Neural progenitor cell (in vitro differentiated cells): ENCODE results near the gene BTRC. TPM values are rescaled to one million over a fixed set of nuclear protein-coding genes. Genes with fewer than 3 reads are reported as not detected.

ENCODE experiments used
- DNase-seq: peaks from one replicate; pipeline ENCODE4 v3.0.0-alpha.2; 2016; ENCODE audit warnings: low spot score
- H2AFZ ChIP-seq: fragments of 200-600 bp; sonication (generic); replicated peaks from 2 replicates; pipeline ENCODE4 v1.6.1; 2016; ENCODE audit warnings: antibody characterized with exemption
- H3F3A ChIP-seq: fragments of 200-600 bp; sonication (generic); 2 replicates; pipeline ENCODE4 v1.6.1; 2016; ENCODE audit warnings: antibody characterized with exemption, low read depth
- H3K27ac ChIP-seq: fragments of 200-600 bp; sonication (generic); 2 replicates; pipeline ENCODE4 v1.5.1; 2016; ENCODE audit warnings: mild to moderate bottlenecking
- H3K27me3 ChIP-seq: fragments of 200-600 bp; sonication (generic); 2 replicates; pipeline ENCODE4 v1.6.1; 2016; ENCODE audit warnings: mild to moderate bottlenecking, moderate library complexity
- H3K36me3 ChIP-seq: fragments of 200-600 bp; sonication (generic); 2 replicates; pipeline ENCODE4 v1.5.1; 2016
- H3K4me1 ChIP-seq: fragments of 200-600 bp; sonication (generic); 2 replicates; pipeline ENCODE4 v1.6.1; 2016; ENCODE audit warnings: mixed run types
- H3K4me2 ChIP-seq: fragments of 200-600 bp; sonication (generic); 2 replicates; pipeline ENCODE4 v1.6.1; 2016
- H3K4me3 ChIP-seq: fragments of 200-600 bp; sonication (generic); 2 replicates; pipeline ENCODE4 v1.5.1; 2016
- H3K79me2 ChIP-seq: fragments of 200-600 bp; sonication (generic); 2 replicates; pipeline ENCODE4 v1.6.1; 2016; ENCODE audit warnings: low read depth
- H3K9ac ChIP-seq: fragments of 200-600 bp; sonication (generic); 2 replicates; pipeline ENCODE4 v1.6.1; 2016
- H3K9me3 ChIP-seq: fragments of 200-600 bp; sonication (generic); 2 replicates; pipeline ENCODE4 v1.5.1; 2016; ENCODE audit warnings: low read depth
- H4K20me1 ChIP-seq: fragments of 200-600 bp; sonication (generic); 2 replicates; pipeline ENCODE4 v1.6.1; 2016; ENCODE audit warnings: low read depth
- H3K27ac Mint-ChIP-seq: 3 replicates; pipeline ENCODE4 v1.8.0; 2021; ENCODE audit warnings: mixed read lengths
- H3K27me3 Mint-ChIP-seq: 2 replicates; pipeline ENCODE4 v1.8.0; 2022; ENCODE audit warnings: low read depth, mild to moderate bottlenecking, inconsistent platforms, moderate library complexity, mixed read lengths; ENCODE audit not compliant: insufficient read depth
- H3K36me3 Mint-ChIP-seq: 3 replicates; pipeline ENCODE4 v1.8.0; 2021; ENCODE audit warnings: mixed read lengths
- H3K4me1 Mint-ChIP-seq: 3 replicates; pipeline ENCODE4 v1.8.0; 2021; ENCODE audit warnings: mixed read lengths
- H3K4me3 Mint-ChIP-seq: 3 replicates; pipeline ENCODE4 v1.8.0; 2021; ENCODE audit warnings: mild to moderate bottlenecking, moderate library complexity, mixed read lengths
- H3K9me3 Mint-ChIP-seq: 3 replicates; pipeline ENCODE4 v1.8.0; 2020; ENCODE audit warnings: mixed read lengths
- CTCF ChIP-seq: fragments of 200-600 bp; sonication (generic); IDR thresholded peaks from 2 replicates; pipeline ENCODE4 v1.5.1; 2017; ENCODE audit warnings: antibody characterized with exemption, mild to moderate bottlenecking
- EZH2 ChIP-seq: fragments of 200-600 bp; sonication (generic); IDR thresholded peaks from 2 replicates; pipeline ENCODE4 v1.6.1; 2017; ENCODE audit warnings: antibody characterized with exemption, mild to moderate bottlenecking, moderate library complexity
- EZH2phosphoT487 ChIP-seq: fragments of 200-600 bp; sonication (generic); IDR thresholded peaks from 2 replicates; pipeline ENCODE4 v1.6.1; 2017; ENCODE audit warnings: antibody characterized with exemption
- total RNA-seq: library from RNA; depleted of rRNA; stranded (reverse); fragments of >200 nt; gene quantifications from 2 replicates; pipeline ENCODE4 v1.2.3, GENCODE V29; 2015; ENCODE audit warnings: low replicate concordance

BTRC gene
- total RNA-seq, 1 donor from 2014 or later: 25.4 TPM

- no peak overlapping the region for H3K4me2 ChIP-seq
- no peaks in the 10 kb centered on the region for H3K36me3 Mint-ChIP-seq
These were observed 138.8 kb downstream of the BTRC start for GRCh38 chr10:101492814-101493213.

DNA sequence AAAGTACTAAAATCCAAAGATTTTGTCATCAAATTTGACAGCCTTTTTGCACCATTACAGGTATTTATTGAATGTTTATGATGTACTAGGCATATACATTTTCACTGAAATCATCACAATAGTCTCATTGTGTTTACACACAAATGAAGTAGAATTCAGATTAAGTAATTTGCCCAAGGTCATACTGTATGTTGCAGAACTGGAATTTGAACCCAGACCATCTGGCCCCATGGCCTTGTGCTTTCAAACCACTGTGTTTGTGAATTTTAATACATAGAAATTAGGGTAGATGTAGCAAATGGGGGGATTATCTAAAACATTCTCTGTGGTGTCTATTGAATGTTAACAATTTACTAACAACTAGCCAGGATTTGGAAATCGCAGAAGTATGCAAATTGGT is 139.3 kb downstream of the BTRC start:
- no peak for DNase-seq
- no peak overlapping the region for H3K27ac Mint-ChIP-seq
- peaks cover 4% of the 10 kb centered on the region for H3K27me3 ChIP-seq
- H3K36me3 ChIP-seq: no peaks in the 10 kb centered on the region
- H4K20me1 ChIP-seq: no peaks in the 10 kb centered on the region
- no peaks in the 10 kb centered on the region for H3K9me3 Mint-ChIP-seq
- no peaks in the 10 kb centered on the region for H3K36me3 Mint-ChIP-seq
- TF ChIP-seq EZH2phosphoT487: no peak
- no peak for TF ChIP-seq EZH2
- TF ChIP-seq CTCF: no peak
- no peak overlapping the region for H3K9ac ChIP-seq
- H2AFZ ChIP-seq: no peak overlapping the region
- H3K27me3 Mint-ChIP-seq: peaks cover 7% of the 10 kb centered on the region
- peaks cover 2% of the 10 kb centered on the region for H3F3A ChIP-seq
- H3K4me1 ChIP-seq: peaks cover 15% of the 10 kb centered on the region
- no peak overlapping the region for H3K4me3 Mint-ChIP-seq
- H3K4me3 ChIP-seq: no peak overlapping the region
- no peaks in the 10 kb centered on the region for H3K79me2 ChIP-seq
- H3K9me3 ChIP-seq: no peaks in the 10 kb centered on the region
- no peak overlapping the region for H3K27ac ChIP-seq
- H3K4me2 ChIP-seq: no peak overlapping the region
- H3K4me1 Mint-ChIP-seq: peaks cover 22% of the 10 kb centered on the region

More at GRCh38 chr10:101492814-101493213, 138.8 kb downstream of the BTRC start:
- no peaks in the 10 kb centered on the region for H4K20me1 ChIP-seq
- TF ChIP-seq CTCF: no peak
- TF ChIP-seq EZH2phosphoT487: no peak
- no peak for TF ChIP-seq EZH2
- H3K27ac ChIP-seq: no peak overlapping the region
- no peak for DNase-seq
- H3K4me3 Mint-ChIP-seq: no peak overlapping the region
- no peaks in the 10 kb centered on the region for H3K36me3 ChIP-seq
- H3K4me1 Mint-ChIP-seq: peaks cover 25% of the 10 kb centered on the region
- H3K9me3 ChIP-seq: no peaks in the 10 kb centered on the region
- no peak overlapping the region for H3K9ac ChIP-seq
- peaks cover 6% of the 10 kb centered on the region for H3F3A ChIP-seq
- H3K27me3 ChIP-seq: peaks cover 7% of the 10 kb centered on the region
- H3K79me2 ChIP-seq: no peaks in the 10 kb centered on the region
- no peak overlapping the region for H2AFZ ChIP-seq
- H3K4me1 ChIP-seq: peaks cover 19% of the 10 kb centered on the region
- no peak overlapping the region for H3K27ac Mint-ChIP-seq
- peaks cover 7% of the 10 kb centered on the region for H3K27me3 Mint-ChIP-seq
- H3K9me3 Mint-ChIP-seq: no peaks in the 10 kb centered on the region
- H3K4me3 ChIP-seq: no peak overlapping the region

DNA sequence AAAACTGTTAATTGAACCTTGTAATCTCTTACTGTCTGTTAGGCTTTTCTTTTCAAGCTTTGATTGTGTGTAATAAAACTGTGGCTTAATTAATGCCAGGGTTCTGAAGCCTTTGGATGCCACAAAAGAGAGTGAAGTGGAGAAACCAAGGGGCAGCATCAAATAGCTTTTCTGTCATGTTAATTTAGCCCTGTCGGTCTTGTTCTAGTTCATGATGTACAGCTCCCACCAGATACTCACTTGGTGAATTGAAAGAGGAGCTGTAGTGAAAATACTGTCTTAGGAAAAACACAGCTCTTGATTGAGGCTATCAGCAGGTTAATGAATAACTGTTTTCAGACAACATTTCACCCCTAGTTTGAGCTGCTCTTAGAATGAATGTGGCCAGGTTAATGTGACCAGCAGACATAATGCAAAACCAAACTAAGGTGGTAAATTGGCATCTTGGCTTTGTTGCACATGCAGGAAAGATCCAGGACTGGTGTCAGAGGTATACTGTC is 139.9 kb downstream of the BTRC start:
- Histone ChIP-seq H3K4me3 (no peak overlapping the region), H3K27ac (no peak overlapping the region), H3K4me2 (no peak overlapping the region), H3K27me3 (no peaks in the 10 kb centered on the region), H2AFZ (no peak overlapping the region), H3K36me3 (no peaks in the 10 kb centered on the region), H3K9me3 (no peaks in the 10 kb centered on the region), H3K79me2 (no peaks in the 10 kb centered on the region), H4K20me1 (no peaks in the 10 kb centered on the region), H3K9ac (no peak overlapping the region), H3K4me1 (peaks cover 15% of the 10 kb centered on the region), H3F3A (no peaks in the 10 kb centered on the region)
- no peaks in the 10 kb centered on the region for H3K36me3 Mint-ChIP-seq
- no peak for TF ChIP-seq EZH2phosphoT487
- H3K27ac Mint-ChIP-seq: no peak overlapping the region
- no peaks in the 10 kb centered on the region for H3K9me3 Mint-ChIP-seq
- no peak for DNase-seq
- peaks cover 21% of the 10 kb centered on the region for H3K4me1 Mint-ChIP-seq
- H3K27me3 Mint-ChIP-seq: peaks cover 7% of the 10 kb centered on the region
- H3K4me3 Mint-ChIP-seq: no peak overlapping the region

GRCh38 chr10:101494650-101495049 is 140.7 kb downstream of the BTRC start:
- DNase-seq: no peak
- no peak overlapping the region for H3K4me3 ChIP-seq

More at GRCh38 chr10:101494650-101495049, 140.7 kb downstream of the BTRC start:
- Mint-ChIP-seq H3K27me3 (no peaks in the 10 kb centered on the region), H3K27ac (no peak overlapping the region), H3K36me3 (no peaks in the 10 kb centered on the region), H3K4me3 (no peak overlapping the region), H3K4me1 (peaks cover 13% of the 10 kb centered on the region), H3K9me3 (no peaks in the 10 kb centered on the region)
- H3K27ac ChIP-seq: no peak overlapping the region
- TF ChIP-seq EZH2: no peak
- TF ChIP-seq CTCF: no peak
- TF ChIP-seq EZH2phosphoT487: no peak
- H3K27me3 ChIP-seq: no peaks in the 10 kb centered on the region
- H3F3A ChIP-seq: no peaks in the 10 kb centered on the region
- no peaks in the 10 kb centered on the region for H3K9me3 ChIP-seq
- H4K20me1 ChIP-seq: no peaks in the 10 kb centered on the region
- peaks cover 8% of the 10 kb centered on the region for H3K4me1 ChIP-seq
- no peaks in the 10 kb centered on the region for H3K36me3 ChIP-seq
- H3K9ac ChIP-seq: no peak overlapping the region
- no peak overlapping the region for H3K4me2 ChIP-seq
- H3K79me2 ChIP-seq: no peaks in the 10 kb centered on the region
- no peak overlapping the region for H2AFZ ChIP-seq
